HepG2 (cell line): ENCODE data around the gene TCF7L2. TPM values are rescaled to one million over a fixed set of nuclear protein-coding genes. Genes with fewer than 3 reads are reported as not detected.
A peak's percentile ranks its signal among the peaks of the same experiment; 100 is the strongest.

Source experiments
- BRD4 ChIP-seq: sonication (generic); formaldehyde crosslinking; IDR thresholded peaks from 2 replicates; pipeline ENCODE4 v1.4.0; 2020; ENCODE audit warnings: missing genetic modification reagents
- FOXO4 ChIP-seq: sonication (generic); formaldehyde crosslinking; conservative IDR thresholded peaks from 2 replicates; pipeline ENCODE4 v1.8.1; 2023; ENCODE audit warnings: missing genetic modification reagents
- GATAD1 ChIP-seq: IDR thresholded peaks from 2 replicates; pipeline ENCODE4 v1.6.1; 2016; ENCODE audit warnings: missing genetic modification reagents, missing compliant biosample characterization
- NFATC3 ChIP-seq: sonication (generic); formaldehyde crosslinking; IDR thresholded peaks from 2 replicates; pipeline ENCODE4 v1.5.1; 2020; ENCODE audit warnings: mild to moderate bottlenecking, missing genetic modification reagents
- PBX2 ChIP-seq: IDR thresholded peaks from 2 replicates; pipeline ENCODE4 v1.6.1; 2016; ENCODE audit warnings: control low read depth
- SRSF4 ChIP-seq: fragments of 200-400 bp; formaldehyde crosslinking; IDR thresholded peaks from one replicate; pipeline ENCODE4 v1.6.1; 2018; ENCODE audit warnings: mild to moderate bottlenecking, low read depth, low read length, moderate library complexity; ENCODE audit not compliant: poor library complexity, severe bottlenecking
- ZNF337 ChIP-seq: sonication (generic); formaldehyde crosslinking; IDR thresholded peaks from 2 replicates; pipeline ENCODE4 v1.5.1; 2020; ENCODE audit warnings: missing genetic modification reagents, low read depth, mild to moderate bottlenecking, borderline replicate concordance
- ZNF407 ChIP-seq: sonication (generic); formaldehyde crosslinking; IDR thresholded peaks from one replicate; pipeline ENCODE4 v1.5.1; 2020; ENCODE audit warnings: mild to moderate bottlenecking, missing genetic modification reagents; ENCODE audit errors: not compliant biosample characterization
- ZNF446 ChIP-seq: sonication (generic); formaldehyde crosslinking; IDR thresholded peaks from 2 replicates; pipeline ENCODE4 v1.5.0; 2020; ENCODE audit warnings: mild to moderate bottlenecking, missing genetic modification reagents
- polyA plus RNA-seq, 8 experiments: library from polyadenylated mRNA; depleted of rRNA in 3 of 8; stranded (reverse) in 7 of 8; unstranded in 1 of 8; fragments of >200 nt; fragmentation: Illumina TruSeq in 4 of 8; extraction: Trizol in 4 of 8; gene quantifications; 2 replicates each; pipeline versions ENCODE4 v1.2.1 to v1.2.3, GENCODE V29; 2011 to 2016; ENCODE audit warnings: low read depth in 4 of 8, missing spikeins in 1 of 8, mixed read lengths in 1 of 8; ENCODE audit not compliant: insufficient read depth in 1 of 8
- total RNA-seq, 5 experiments: library from RNA; depleted of rRNA; stranded (reverse); fragments of >200 nt; fragmentation: Illumina TruSeq; extraction: Trizol; gene quantifications; 2 replicates each; pipeline ENCODE4 v1.2.3, GENCODE V29; 2016; ENCODE audit warnings: low read depth in 1 of 5
- TF ChIP-seq, protein P1 (sequence below): sonication (generic); formaldehyde crosslinking; IDR thresholded peaks from 2 replicates; pipeline ENCODE4 v1.4.0; 2020; ENCODE audit warnings: missing genetic modification reagents
- TF ChIP-seq, protein P2 (sequence below): sonication (generic); formaldehyde crosslinking; IDR thresholded peaks from 2 replicates; pipeline ENCODE4 v1.4.0; 2020; ENCODE audit warnings: mild to moderate bottlenecking, missing genetic modification reagents
- TF ChIP-seq, protein P3 (sequence below): sonication (generic); formaldehyde crosslinking; IDR thresholded peaks from 2 replicates; pipeline ENCODE4 v1.5.0; 2020; ENCODE audit warnings: mild to moderate bottlenecking, missing genetic modification reagents

TCF7L2 gene
- total and polyA plus RNA-seq, 2 of the 13 experiments (the other 11 are each of a cell fraction or from before 2014, with no cell fraction given): 3.9 to 13.7 TPM

DNA sequence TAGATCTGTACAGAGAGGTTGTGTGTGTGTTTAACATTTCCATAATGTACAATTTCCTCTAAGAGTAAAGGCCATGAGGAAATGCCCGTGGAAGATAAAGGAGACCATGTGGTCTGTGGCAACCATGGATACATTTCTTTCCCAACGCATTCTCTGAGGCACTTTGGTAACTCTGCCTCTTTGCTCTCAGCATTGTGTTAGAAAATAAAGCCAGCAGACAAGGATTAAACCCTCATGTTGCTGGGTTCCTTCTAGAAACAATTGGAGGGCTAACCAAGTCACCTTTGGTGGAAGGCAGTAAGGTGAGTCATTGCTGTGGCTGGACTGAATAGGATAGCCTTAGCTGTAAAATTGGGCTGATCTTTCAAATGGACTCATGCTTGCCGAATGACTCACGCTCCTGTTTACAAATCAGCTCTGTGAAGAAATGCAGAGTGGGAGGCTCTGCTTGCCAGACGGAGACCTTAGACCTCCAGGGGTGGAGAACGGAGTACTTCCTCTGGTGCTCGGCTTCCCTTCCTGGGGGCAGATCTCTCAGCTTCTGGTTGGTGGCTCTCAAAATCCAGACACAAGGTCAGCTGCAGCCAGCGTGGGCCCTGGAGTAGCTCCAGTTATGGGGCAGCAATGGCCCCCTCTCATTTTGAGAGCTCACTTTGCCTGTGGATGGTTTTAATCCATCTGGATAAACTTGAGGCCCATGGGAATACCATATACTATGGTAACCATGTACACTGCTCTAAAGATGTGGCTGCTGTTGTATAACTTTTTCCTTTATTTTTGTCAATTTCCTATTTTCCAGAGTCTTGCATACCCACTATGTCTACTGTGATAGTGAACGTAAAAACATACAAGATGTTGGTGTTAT, 137.3 kb downstream of the TCF7L2 start (continued):
- TF ChIP-seq ZNF407 (no peak), GATAD1 (CRISPR knock-in tag) (peak; percentile 70), BRD4 (CRISPR knock-in tag) (no peak), ZNF337 (peak; percentile 82; the same call in 1 of the 2 replicates), FOXO4 (CRISPR knock-in tag) (no peak), SRSF4 (no peak), NFATC3 (CRISPR knock-in tag) (no peak), PBX2 (CRISPR knock-in tag) (no peak), ZNF446 (CRISPR knock-in tag) (no peak)
- TF ChIP-seq, protein P1, sequence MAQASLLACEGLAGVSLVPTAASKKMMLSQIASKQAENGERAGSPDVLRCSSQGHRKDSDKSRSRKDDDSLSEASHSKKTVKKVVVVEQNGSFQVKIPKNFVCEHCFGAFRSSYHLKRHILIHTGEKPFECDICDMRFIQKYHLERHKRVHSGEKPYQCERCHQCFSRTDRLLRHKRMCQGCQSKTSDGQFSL (CRISPR knock-in tag): no peak
- TF ChIP-seq, protein P2, sequence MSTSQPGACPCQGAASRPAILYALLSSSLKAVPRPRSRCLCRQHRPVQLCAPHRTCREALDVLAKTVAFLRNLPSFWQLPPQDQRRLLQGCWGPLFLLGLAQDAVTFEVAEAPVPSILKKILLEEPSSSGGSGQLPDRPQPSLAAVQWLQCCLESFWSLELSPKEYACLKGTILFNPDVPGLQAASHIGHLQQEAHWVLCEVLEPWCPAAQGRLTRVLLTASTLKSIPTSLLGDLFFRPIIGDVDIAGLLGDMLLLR (CRISPR knock-in tag): no peak
- TF ChIP-seq, protein P3, sequence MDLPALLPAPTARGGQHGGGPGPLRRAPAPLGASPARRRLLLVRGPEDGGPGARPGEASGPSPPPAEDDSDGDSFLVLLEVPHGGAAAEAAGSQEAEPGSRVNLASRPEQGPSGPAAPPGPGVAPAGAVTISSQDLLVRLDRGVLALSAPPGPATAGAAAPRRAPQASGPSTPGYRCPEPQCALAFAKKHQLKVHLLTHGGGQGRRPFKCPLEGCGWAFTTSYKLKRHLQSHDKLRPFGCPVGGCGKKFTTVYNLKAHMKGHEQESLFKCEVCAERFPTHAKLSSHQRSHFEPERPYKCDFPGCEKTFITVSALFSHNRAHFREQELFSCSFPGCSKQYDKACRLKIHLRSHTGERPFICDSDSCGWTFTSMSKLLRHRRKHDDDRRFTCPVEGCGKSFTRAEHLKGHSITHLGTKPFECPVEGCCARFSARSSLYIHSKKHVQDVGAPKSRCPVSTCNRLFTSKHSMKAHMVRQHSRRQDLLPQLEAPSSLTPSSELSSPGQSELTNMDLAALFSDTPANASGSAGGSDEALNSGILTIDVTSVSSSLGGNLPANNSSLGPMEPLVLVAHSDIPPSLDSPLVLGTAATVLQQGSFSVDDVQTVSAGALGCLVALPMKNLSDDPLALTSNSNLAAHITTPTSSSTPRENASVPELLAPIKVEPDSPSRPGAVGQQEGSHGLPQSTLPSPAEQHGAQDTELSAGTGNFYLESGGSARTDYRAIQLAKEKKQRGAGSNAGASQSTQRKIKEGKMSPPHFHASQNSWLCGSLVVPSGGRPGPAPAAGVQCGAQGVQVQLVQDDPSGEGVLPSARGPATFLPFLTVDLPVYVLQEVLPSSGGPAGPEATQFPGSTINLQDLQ (CRISPR knock-in tag): no peak
